ENCODE measurements around the gene SORCS2. TPM values are rescaled to one million over a fixed set of nuclear protein-coding genes. Genes with fewer than 3 reads are reported as not detected.
A peak's percentile ranks its signal among the peaks of the same experiment; 100 is the strongest.

The SORCS2 gene
- total and polyA plus RNA-seq, 7 donors, result 0.18 to 1.5 (median 0.36) TPM

DNA sequence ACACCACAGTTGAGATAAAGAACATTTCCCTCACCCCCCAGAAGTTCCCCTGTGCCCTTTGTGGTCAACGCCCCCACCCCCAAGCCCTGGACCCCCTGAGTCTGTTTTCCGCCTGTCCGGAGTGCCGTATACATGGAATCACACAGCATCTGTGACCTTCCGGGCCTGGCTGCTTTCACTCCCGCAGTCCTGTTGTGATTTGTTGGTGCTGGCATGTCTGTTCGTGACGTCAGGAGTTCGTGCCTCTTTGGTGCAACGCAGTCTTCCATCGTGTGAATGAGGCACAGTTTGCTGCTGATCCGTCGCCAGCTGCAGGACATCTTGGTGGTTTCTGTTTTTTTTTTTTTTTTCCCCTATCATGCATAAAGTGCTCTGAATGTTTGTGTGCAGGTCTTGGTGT is 180.3 kb downstream of the SORCS2 start:
- Histone ChIP-seq H3K4me1 (no peaks in the 10 kb centered on the region), H3K36me3 (ENCODE audit: insufficient read depth in 1 of 2, low read depth in 1 of 2) (no peaks in the 10 kb centered on the region), H3K9me3 (no peaks in the 10 kb centered on the region), H3K27ac (no peak overlapping the region), H3K4me3 (no peak overlapping the region), H3K27me3 (ENCODE audit: insufficient read depth in 3 of 3, low read length in 2 of 3) (peaks cover 0 to 18% (median 5%) of the 10 kb centered on the region in 3 donors)
- no peak for ATAC-seq
- TF ChIP-seq, protein P1, sequence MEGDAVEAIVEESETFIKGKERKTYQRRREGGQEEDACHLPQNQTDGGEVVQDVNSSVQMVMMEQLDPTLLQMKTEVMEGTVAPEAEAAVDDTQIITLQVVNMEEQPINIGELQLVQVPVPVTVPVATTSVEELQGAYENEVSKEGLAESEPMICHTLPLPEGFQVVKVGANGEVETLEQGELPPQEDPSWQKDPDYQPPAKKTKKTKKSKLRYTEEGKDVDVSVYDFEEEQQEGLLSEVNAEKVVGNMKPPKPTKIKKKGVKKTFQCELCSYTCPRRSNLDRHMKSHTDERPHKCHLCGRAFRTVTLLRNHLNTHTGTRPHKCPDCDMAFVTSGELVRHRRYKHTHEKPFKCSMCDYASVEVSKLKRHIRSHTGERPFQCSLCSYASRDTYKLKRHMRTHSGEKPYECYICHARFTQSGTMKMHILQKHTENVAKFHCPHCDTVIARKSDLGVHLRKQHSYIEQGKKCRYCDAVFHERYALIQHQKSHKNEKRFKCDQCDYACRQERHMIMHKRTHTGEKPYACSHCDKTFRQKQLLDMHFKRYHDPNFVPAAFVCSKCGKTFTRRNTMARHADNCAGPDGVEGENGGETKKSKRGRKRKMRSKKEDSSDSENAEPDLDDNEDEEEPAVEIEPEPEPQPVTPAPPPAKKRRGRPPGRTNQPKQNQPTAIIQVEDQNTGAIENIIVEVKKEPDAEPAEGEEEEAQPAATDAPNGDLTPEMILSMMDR (IDR thresholded peaks at IDR 0.05), result no peak
- WGBS, 3 donors, result 85 to 89% (median 86%) methylated on average over 13 of the region's 13 CpGs
- DNase-seq, result peak in 1 of 2 donors; percentile 12
- intact Hi-C loops (cut with DNase I), result no loop called here

DNA sequence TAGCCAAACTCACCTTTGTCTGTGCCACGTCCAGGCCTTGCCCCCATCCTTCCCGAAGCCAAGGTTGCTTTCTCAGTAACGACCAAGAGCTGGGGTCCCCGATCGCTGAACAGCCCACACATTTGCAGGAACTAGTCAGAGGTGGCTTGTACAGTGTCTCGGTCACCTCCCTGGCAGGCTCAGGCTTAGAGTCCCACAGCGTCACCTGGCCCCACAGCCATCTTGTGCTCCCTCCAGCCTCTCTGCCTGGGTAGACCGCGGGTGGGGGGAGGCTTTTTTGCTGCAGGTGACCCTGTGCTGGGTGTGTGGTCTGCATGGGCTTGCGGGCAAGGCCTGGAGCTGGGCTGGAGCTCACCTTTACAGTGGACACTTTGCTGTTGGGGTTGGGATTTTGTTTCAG is 182.2 kb downstream of the SORCS2 start:
- intact Hi-C loops (cut with DNase I), result no loop called here
- DNase-seq (peak in 1 of 2 donors; percentile 19), ATAC-seq (no peak)
- Histone ChIP-seq H3K27me3 (ENCODE audit: insufficient read depth in 3 of 3, low read length in 2 of 3) (peaks cover 0 to 23% (median 7%) of the 10 kb centered on the region in 3 donors), H3K4me3 (no peak overlapping the region), H3K27ac (no peak overlapping the region), H3K9me3 (no peaks in the 10 kb centered on the region), H3K36me3 (ENCODE audit: insufficient read depth in 1 of 2, low read depth in 1 of 2) (no peaks in the 10 kb centered on the region), H3K4me1 (no peaks in the 10 kb centered on the region)
- 94 to 95% (median 95%) methylated on average over 10 of the region's 10 CpGs for WGBS, 3 donors
- TF ChIP-seq, protein P1 (IDR thresholded peaks at IDR 0.05), result no peak

DNA sequence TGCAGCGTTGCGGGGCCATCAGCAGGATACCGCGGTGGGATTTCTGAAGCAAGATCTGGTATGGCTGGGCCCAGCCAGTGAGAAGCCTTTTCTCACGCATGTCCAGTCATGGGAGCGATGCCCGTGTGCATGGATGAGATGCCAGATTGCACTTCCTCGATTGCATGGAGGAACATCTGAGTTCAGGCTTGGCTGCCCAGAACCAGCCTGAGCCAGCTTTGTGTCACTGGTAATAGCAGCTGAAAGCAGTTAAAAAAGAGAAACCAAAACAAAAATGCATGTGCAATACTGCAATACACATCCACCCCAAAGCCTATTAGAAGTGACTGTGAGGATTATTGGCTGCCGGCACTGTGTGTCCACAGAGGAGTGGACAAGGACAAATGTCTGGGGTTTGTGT is 183.1 kb downstream of the SORCS2 start:
- Histone ChIP-seq H3K4me3 (no peak overlapping the region), H3K27ac (no peak overlapping the region), H3K27me3 (ENCODE audit: insufficient read depth in 3 of 3, low read length in 2 of 3) (peaks cover 0 to 23% (median 7%) of the 10 kb centered on the region in 3 donors), H3K36me3 (ENCODE audit: insufficient read depth in 1 of 2, low read depth in 1 of 2) (no peaks in the 10 kb centered on the region), H3K4me1 (no peaks in the 10 kb centered on the region), H3K9me3 (no peaks in the 10 kb centered on the region)
- DNase-seq (peak; percentile 31 to 37), ATAC-seq (no peak)
- TF ChIP-seq, protein P1 (IDR thresholded peaks at IDR 0.05), result no peak
- intact Hi-C loops (cut with DNase I), result no loop called here
- WGBS, 3 donors, result 36 to 61% (median 46%) methylated on average over 9 of the region's 9 CpGs

DNA sequence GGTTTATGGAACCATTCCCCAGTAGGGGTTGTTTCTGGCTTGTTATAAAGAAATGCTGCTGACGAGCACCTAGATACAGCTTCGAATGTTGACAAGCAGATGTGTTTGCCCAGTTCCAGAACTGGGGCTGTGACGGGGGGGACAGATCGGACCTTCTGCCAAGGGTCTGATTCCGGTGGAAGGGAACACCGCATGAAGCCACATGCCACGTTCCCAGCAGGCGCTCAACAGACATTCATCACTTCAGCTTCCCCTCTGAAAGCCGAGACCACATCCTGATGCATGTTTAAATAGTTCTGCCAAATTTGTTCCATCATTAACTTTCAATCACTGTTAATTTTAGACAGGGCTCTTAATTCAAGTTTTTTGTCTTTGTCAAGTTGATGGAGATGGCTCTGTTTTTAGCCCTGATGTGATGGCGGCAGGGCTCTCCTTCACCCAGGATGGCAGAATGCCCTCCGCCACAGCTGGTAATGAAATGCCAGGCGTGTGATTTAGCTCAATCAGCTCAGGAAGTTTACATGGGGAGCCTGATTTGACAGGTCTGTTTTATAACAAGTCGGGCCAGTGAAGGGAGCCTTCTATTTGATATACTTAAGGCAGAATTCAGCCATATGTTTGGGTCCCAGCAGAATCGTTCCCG is 185.0 kb downstream of the SORCS2 start:
- intact Hi-C loops (cut with DNase I), result no loop called here
- H3K27ac ChIP-seq, result no peak overlapping the region
- ATAC-seq, result no peak

More for the DNA sequence above, 185.0 kb downstream of the SORCS2 start:
- H3K36me3 ChIP-seq (ENCODE audit: insufficient read depth in 1 of 2, low read depth in 1 of 2), result no peaks in the 10 kb centered on the region
- no peak overlapping the region for H3K4me3 ChIP-seq
- peaks cover 0 to 23% (median 7%) of the 10 kb centered on the region in 3 donors for H3K27me3 ChIP-seq (ENCODE audit: insufficient read depth in 3 of 3, low read length in 2 of 3)
- TF ChIP-seq, protein P1 (IDR thresholded peaks at IDR 0.05), result no peak
- no peaks in the 10 kb centered on the region for H3K4me1 ChIP-seq
- no peak for DNase-seq
- H3K9me3 ChIP-seq, result no peaks in the 10 kb centered on the region
- WGBS, 3 donors, result 27 to 38% (median 30%) methylated on average over 15 of the region's 15 CpGs

Measured in psoas muscle (tissue), 8 donors.